Ectodermal cell (in vitro differentiated cells): ENCODE data around the gene GRID2.

Experiments
- H3K27ac ChIP-seq: 2 replicates; pipeline ENCODE4 v1.7.0; 2013; ENCODE audit warnings: mild to moderate bottlenecking, low read depth, low read length; ENCODE audit not compliant: insufficient read depth, poor library complexity, severe bottlenecking
- H3K27me3 ChIP-seq: 2 replicates; pipeline ENCODE4 v1.7.0; 2013; ENCODE audit warnings: mild to moderate bottlenecking, low read length; ENCODE audit not compliant: insufficient read depth, control insufficient read depth, poor library complexity, severe bottlenecking
- H3K36me3 ChIP-seq: one replicate; pipeline ENCODE4 v1.7.0; 2013; ENCODE audit warnings: low read length; ENCODE audit not compliant: control insufficient read depth, insufficient read depth
- H3K4me1 ChIP-seq: one replicate; pipeline ENCODE4 v1.7.0; 2013; ENCODE audit warnings: low read length; ENCODE audit not compliant: control insufficient read depth, insufficient read depth
- H3K4me3 ChIP-seq: 2 replicates; pipeline ENCODE4 v1.7.0; 2013; ENCODE audit warnings: low read depth, low read length, control low read depth; ENCODE audit not compliant: insufficient read depth
- H3K9me3 ChIP-seq: 2 replicates; pipeline ENCODE4 v1.7.0; 2013; ENCODE audit warnings: mild to moderate bottlenecking, low read length, moderate library complexity; ENCODE audit not compliant: control insufficient read depth
- WGBS, 2 experiments: methylation state at CpG; one replicate each; pipeline ENCODE4 v1.1.7; 2013; ENCODE audit warnings: missing lambda C conversion rate in 2 of 2; 5-methylcytosine and 5-hydroxymethylcytosine counted together

GRID2 gene

GRCh38 chr4:93710847-93711430 is 1407.2 kb downstream of the GRID2 start:
- 91 to 95% methylated on average over 2 of the region's 2 CpGs for WGBS, 2 experiments
- H3K27ac ChIP-seq = no peak overlapping the region
- H3K4me1 ChIP-seq = no peaks in the 10 kb centered on the region
- no peaks in the 10 kb centered on the region for H3K27me3 ChIP-seq
- H3K9me3 ChIP-seq = no peaks in the 10 kb centered on the region
- H3K4me3 ChIP-seq = no peak overlapping the region
- H3K36me3 ChIP-seq = no peaks in the 10 kb centered on the region

- H3K9me3 ChIP-seq = no peaks in the 10 kb centered on the region
- H3K36me3 ChIP-seq = no peaks in the 10 kb centered on the region
- H3K27ac ChIP-seq = no peak overlapping the region
- 94 to 100% methylated on average over 1 of the region's 1 CpG for WGBS, 2 experiments
- no peaks in the 10 kb centered on the region for H3K4me1 ChIP-seq
- no peak overlapping the region for H3K4me3 ChIP-seq
- no peaks in the 10 kb centered on the region for H3K27me3 ChIP-seq
These were observed 1414.5 kb downstream of the GRID2 start for GRCh38 chr4:93718233-93718632.

GRCh38 chr4:93719552-93719951 is 1415.8 kb downstream of the GRID2 start:
- H3K9me3 ChIP-seq = no peaks in the 10 kb centered on the region
- no peaks in the 10 kb centered on the region for H3K4me1 ChIP-seq

GRCh38 chr4:93722446-93722845 is 1418.7 kb downstream of the GRID2 start:
- 91 to 92% methylated on average over 1 of the region's 1 CpG for WGBS, 2 experiments
- H3K9me3 ChIP-seq = no peaks in the 10 kb centered on the region
- no peaks in the 10 kb centered on the region for H3K27me3 ChIP-seq
- no peak overlapping the region for H3K27ac ChIP-seq
- H3K4me1 ChIP-seq = no peaks in the 10 kb centered on the region
- no peak overlapping the region for H3K4me3 ChIP-seq
- H3K36me3 ChIP-seq = no peaks in the 10 kb centered on the region

More at GRCh38 chr4:93719552-93719951, 1415.8 kb downstream of the GRID2 start:
- Histone ChIP-seq H3K36me3 (no peaks in the 10 kb centered on the region), H3K27ac (no peak overlapping the region), H3K4me3 (no peak overlapping the region), H3K27me3 (no peaks in the 10 kb centered on the region)

GRCh38 chr4:93730251-93730650 is 1426.5 kb downstream of the GRID2 start:
- H3K27me3 ChIP-seq = no peaks in the 10 kb centered on the region
- H3K27ac ChIP-seq = no peak overlapping the region
- no peak overlapping the region for H3K4me3 ChIP-seq
- H3K9me3 ChIP-seq = no peaks in the 10 kb centered on the region
- 94 to 95% methylated on average over 1 of the region's 1 CpG for WGBS, 2 experiments
- no peaks in the 10 kb centered on the region for H3K36me3 ChIP-seq
- H3K4me1 ChIP-seq = peaks cover 6% of the 10 kb centered on the region

GRCh38 chr4:93730760-93731159 is 1427.0 kb downstream of the GRID2 start:
- Histone ChIP-seq H3K36me3 (no peaks in the 10 kb centered on the region), H3K9me3 (no peaks in the 10 kb centered on the region), H3K27me3 (no peaks in the 10 kb centered on the region), H3K27ac (no peak overlapping the region), H3K4me1 (peaks cover 6% of the 10 kb centered on the region), H3K4me3 (no peak overlapping the region)
- 90 to 92% methylated on average over 7 of the region's 7 CpGs for WGBS, 2 experiments

GRCh38 chr4:93731456-93731855 is 1427.7 kb downstream of the GRID2 start:
- no peaks in the 10 kb centered on the region for H3K27me3 ChIP-seq
- WGBS, 2 experiments = 83 to 85% methylated on average over 1 of the region's 1 CpG
- H3K27ac ChIP-seq = no peak overlapping the region
- no peak overlapping the region for H3K4me3 ChIP-seq
- H3K4me1 ChIP-seq = peaks cover 6% of the 10 kb centered on the region
- H3K9me3 ChIP-seq = no peaks in the 10 kb centered on the region
- no peaks in the 10 kb centered on the region for H3K36me3 ChIP-seq

- Histone ChIP-seq H3K4me3 (no peak overlapping the region), H3K27me3 (no peaks in the 10 kb centered on the region)
- 88 to 91% methylated on average over 1 of the region's 1 CpG for WGBS, 2 experiments
These were observed 1428.7 kb downstream of the GRID2 start for GRCh38 chr4:93732509-93732908.

GRCh38 chr4:93740890-93741289 is 1437.1 kb downstream of the GRID2 start:
- Histone ChIP-seq H3K27me3 (no peaks in the 10 kb centered on the region), H3K4me3 (no peak overlapping the region), H3K4me1 (no peaks in the 10 kb centered on the region), H3K27ac (no peak overlapping the region), H3K9me3 (no peaks in the 10 kb centered on the region), H3K36me3 (no peaks in the 10 kb centered on the region)

More at GRCh38 chr4:93732509-93732908, 1428.7 kb downstream of the GRID2 start:
- Histone ChIP-seq H3K4me1 (peaks cover 6% of the 10 kb centered on the region), H3K9me3 (no peaks in the 10 kb centered on the region), H3K36me3 (no peaks in the 10 kb centered on the region), H3K27ac (no peak overlapping the region)

- no peak overlapping the region for H3K4me3 ChIP-seq
- H3K27me3 ChIP-seq = no peaks in the 10 kb centered on the region
- H3K9me3 ChIP-seq = no peaks in the 10 kb centered on the region
- H3K36me3 ChIP-seq = no peaks in the 10 kb centered on the region
- H3K4me1 ChIP-seq = no peaks in the 10 kb centered on the region
- 88 to 90% methylated on average over 2 of the region's 2 CpGs for WGBS, 2 experiments
- H3K27ac ChIP-seq = no peak overlapping the region
These were observed 1439.3 kb downstream of the GRID2 start for GRCh38 chr4:93743022-93743421.

GRCh38 chr4:93743635-93744034 is 1439.9 kb downstream of the GRID2 start:
- no peaks in the 10 kb centered on the region for H3K9me3 ChIP-seq
- H3K27me3 ChIP-seq = no peaks in the 10 kb centered on the region
- no peaks in the 10 kb centered on the region for H3K36me3 ChIP-seq
- H3K4me1 ChIP-seq = no peaks in the 10 kb centered on the region
- no peak overlapping the region for H3K27ac ChIP-seq
- 95 to 97% methylated on average over 1 of the region's 1 CpG for WGBS, 2 experiments
- no peak overlapping the region for H3K4me3 ChIP-seq
